GM06990 (cell line): ENCODE measurements around the gene NMNAT2.

Experiments
- DNase-seq: peaks from one replicate; pipeline ENCODE4 v3.0.0-alpha.2; 2011; ENCODE audit not compliant: insufficient read length; ENCODE audit errors: extremely low read depth
- H3K27me3 ChIP-seq: replicated peaks from 2 replicates; pipeline ENCODE4 v1.6.0; 2011; ENCODE audit warnings: low read length; ENCODE audit not compliant: control insufficient read depth, insufficient read depth
- H3K36me3 ChIP-seq: 2 replicates; pipeline ENCODE4 v1.5.1; 2011; ENCODE audit warnings: low read length; ENCODE audit not compliant: control insufficient read depth, insufficient read depth
- H3K4me3 ChIP-seq: replicated peaks from 2 replicates; pipeline ENCODE4 v1.5.1; 2011; ENCODE audit warnings: low read depth, mild to moderate bottlenecking, control low read depth, low read length
- TF ChIP-seq, protein P1 (sequence below): IDR thresholded peaks from 2 replicates; pipeline ENCODE4 v1.5.1; 2011; ENCODE audit warnings: low read length, control low read depth, mild to moderate bottlenecking, inconsistent platforms; ENCODE audit not compliant: insufficient read depth, poor library complexity, severe bottlenecking

The NMNAT2 gene

GRCh38 chr1:183234660-183235476 lies 183.3 kb downstream of the NMNAT2 start:
- TF ChIP-seq, protein P1, sequence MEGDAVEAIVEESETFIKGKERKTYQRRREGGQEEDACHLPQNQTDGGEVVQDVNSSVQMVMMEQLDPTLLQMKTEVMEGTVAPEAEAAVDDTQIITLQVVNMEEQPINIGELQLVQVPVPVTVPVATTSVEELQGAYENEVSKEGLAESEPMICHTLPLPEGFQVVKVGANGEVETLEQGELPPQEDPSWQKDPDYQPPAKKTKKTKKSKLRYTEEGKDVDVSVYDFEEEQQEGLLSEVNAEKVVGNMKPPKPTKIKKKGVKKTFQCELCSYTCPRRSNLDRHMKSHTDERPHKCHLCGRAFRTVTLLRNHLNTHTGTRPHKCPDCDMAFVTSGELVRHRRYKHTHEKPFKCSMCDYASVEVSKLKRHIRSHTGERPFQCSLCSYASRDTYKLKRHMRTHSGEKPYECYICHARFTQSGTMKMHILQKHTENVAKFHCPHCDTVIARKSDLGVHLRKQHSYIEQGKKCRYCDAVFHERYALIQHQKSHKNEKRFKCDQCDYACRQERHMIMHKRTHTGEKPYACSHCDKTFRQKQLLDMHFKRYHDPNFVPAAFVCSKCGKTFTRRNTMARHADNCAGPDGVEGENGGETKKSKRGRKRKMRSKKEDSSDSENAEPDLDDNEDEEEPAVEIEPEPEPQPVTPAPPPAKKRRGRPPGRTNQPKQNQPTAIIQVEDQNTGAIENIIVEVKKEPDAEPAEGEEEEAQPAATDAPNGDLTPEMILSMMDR = peak; percentile 47
- Histone ChIP-seq H3K4me3 (no peak overlapping the region), H3K27me3 (no peaks in the 10 kb centered on the region), H3K36me3 (no peaks in the 10 kb centered on the region)
- DNase-seq = no peak

- TF ChIP-seq, protein P1 = no peak
- H3K27me3 ChIP-seq = no peaks in the 10 kb centered on the region
- DNase-seq = no peak
- H3K4me3 ChIP-seq = no peak overlapping the region
- H3K36me3 ChIP-seq = no peaks in the 10 kb centered on the region
These were observed 185.1 kb downstream of the NMNAT2 start for GRCh38 chr1:183233113-183233512.

- no peaks in the 10 kb centered on the region for H3K36me3 ChIP-seq
- no peaks in the 10 kb centered on the region for H3K27me3 ChIP-seq
- H3K4me3 ChIP-seq = no peak overlapping the region
- TF ChIP-seq, protein P1 = no peak
- no peak for DNase-seq
These were observed 186.6 kb downstream of the NMNAT2 start for GRCh38 chr1:183231545-183231944.

- Histone ChIP-seq H3K4me3 (no peak overlapping the region), H3K36me3 (no peaks in the 10 kb centered on the region), H3K27me3 (no peaks in the 10 kb centered on the region)
- TF ChIP-seq, protein P1 = no peak
- no peak for DNase-seq
These were observed 187.8 kb downstream of the NMNAT2 start for GRCh38 chr1:183230413-183230812.

DNA sequence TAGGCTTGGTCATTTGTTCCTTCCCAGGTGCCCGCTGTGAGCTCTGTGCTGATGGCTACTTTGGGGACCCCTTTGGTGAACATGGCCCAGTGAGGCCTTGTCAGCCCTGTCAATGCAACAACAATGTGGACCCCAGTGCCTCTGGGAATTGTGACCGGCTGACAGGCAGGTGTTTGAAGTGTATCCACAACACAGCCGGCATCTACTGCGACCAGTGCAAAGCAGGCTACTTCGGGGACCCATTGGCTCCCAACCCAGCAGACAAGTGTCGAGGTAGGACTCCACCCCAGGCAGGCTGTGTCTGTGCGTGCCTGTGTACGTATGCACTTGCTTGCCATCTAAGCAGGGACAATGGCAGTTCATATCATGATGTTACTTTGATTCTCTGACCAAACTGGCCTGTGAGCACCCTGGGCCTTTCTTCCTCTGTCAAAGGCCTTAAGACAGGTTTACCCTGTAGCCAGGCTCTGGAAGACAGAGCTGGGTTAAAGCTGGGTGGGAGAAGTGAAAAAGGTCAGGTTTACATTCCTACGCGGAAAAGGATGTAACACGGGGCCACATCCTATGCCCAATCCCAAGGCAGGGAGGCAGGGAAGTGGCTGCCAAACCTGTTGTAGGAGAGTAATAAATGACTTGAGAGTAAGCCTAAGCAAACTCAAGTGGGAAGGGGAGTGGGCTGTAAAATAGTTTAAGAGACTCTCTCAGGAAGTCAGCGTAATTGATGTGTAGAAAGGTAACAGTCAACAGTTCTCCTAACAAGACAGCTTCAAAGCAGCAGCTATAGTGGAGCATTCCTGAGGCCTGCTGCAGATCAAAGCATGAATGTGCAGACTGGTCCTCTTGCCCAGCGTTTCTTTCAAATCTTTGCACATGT lies 189.6 kb downstream of the NMNAT2 start:
- Histone ChIP-seq H3K4me3 (no peak overlapping the region), H3K36me3 (no peaks in the 10 kb centered on the region), H3K27me3 (no peaks in the 10 kb centered on the region)
- TF ChIP-seq, protein P1 = no peak
- DNase-seq = no peak
